K562 (cell line): Measurements from ENCODE around the gene INPP1.

Experiments
- CBX8 ChIP-seq: fragments of 200-600 bp; sonication (generic); IDR thresholded peaks from 2 replicates; pipeline ENCODE4 v1.6.1; 2012; ENCODE audit warnings: borderline replicate concordance, mixed run types, low read depth, mild to moderate bottlenecking, moderate library complexity, mixed read lengths, low read length, control low read depth, inconsistent platforms; ENCODE audit not compliant: poor library complexity, severe bottlenecking; ENCODE audit errors: extremely low read depth
- CHD2 ChIP-seq: IDR thresholded peaks from 2 replicates; pipeline ENCODE4 v1.6.1; 2011; ENCODE audit warnings: low read depth, low read length
- HNRNPH1 ChIP-seq: fragments of 200-400 bp; formaldehyde crosslinking; optimal IDR thresholded peaks from 2 replicates; pipeline ENCODE3; 2017; ENCODE audit warnings: low read depth, mild to moderate bottlenecking, low read length, moderate library complexity
- POLR2A ChIP-seq: fragments of 450-650 bp; conservative IDR thresholded peaks from 2 replicates; pipeline ENCODE4 v1.6.1; 2016
- RBM15 ChIP-seq: fragments of 200-400 bp; formaldehyde crosslinking; IDR thresholded peaks from 2 replicates; pipeline ENCODE4 v1.6.1; 2018; ENCODE audit warnings: mild to moderate bottlenecking, low read length, moderate library complexity; ENCODE audit not compliant: insufficient read depth
- TAF7 ChIP-seq: fragments of 450-650 bp; IDR thresholded peaks from 2 replicates; pipeline ENCODE4 v1.6.1; 2016; ENCODE audit warnings: missing genetic modification characterization, missing compliant biosample characterization

DNA sequence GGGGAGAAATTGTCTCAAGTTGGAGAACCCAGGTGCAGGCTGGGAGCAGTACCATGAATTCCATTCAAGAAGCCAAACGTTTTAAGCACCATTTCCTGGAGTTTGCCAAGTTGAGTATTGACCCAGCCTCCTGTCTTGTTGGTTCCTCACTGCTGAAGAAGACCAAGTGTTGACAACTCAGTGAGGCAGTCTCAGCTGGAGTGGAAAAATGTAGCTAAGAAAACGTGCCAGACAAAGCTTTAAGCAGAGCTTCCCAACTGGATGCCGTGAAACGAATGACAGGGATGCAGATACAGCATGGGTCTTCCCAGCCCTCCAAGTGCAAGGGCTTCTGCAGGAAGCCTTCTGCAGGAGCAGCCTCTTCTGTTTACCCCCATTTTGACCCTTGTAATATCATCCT, 778 bp upstream of the INPP1 start:
- no peak for TF ChIP-seq HNRNPH1
- no peak for TF ChIP-seq CBX8
- no peak for TF ChIP-seq TAF7
- TF ChIP-seq CHD2, result no peak
- no peak for TF ChIP-seq POLR2A
- TF ChIP-seq RBM15, result no peak
